ENCODE measurements around the gene TSFM. TPM values are rescaled to one million over a fixed set of nuclear protein-coding genes. Genes with fewer than 3 reads are reported as not detected.

The TSFM gene
- total and polyA plus RNA-seq, 2 of the 13 experiments (the other 11 are each of a cell fraction or from before 2014, with no cell fraction given) = 29.8 to 68.3 TPM

DNA sequence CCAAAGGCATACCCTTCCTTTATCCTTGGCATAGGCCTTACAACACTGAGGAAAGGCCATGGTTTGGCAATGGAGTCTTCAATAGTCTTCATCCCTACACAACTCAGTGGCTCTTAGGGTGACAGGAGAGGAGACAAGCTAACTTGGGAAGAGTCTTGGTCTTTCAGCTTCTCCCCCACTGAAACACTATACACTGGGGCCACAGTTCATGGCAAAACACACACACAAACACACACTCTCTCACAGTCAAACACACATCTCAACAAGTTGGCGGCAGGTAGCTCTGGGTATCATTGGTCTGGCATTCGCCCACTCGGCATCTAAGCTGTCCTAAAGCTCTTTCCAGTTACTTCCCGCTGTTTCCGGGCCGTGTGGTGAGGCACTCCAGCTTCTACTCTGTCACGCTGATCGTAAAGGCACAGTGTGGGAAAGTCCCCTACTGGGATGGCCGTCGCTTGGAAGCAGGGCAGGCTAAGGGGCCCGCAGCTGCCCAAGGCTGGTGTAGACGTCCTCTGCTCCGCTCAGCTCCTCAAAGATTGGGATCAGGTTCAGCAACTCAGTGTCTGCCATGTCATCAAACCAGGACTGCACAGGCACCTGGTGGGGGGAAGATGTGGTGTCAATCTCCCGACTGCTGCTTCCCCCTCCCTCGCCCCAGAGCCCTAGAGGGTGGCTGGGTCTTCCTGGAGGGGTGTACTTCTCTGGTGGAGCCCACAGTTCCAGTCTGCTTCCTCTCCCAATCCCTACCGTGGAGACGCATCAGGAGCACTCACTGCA lies 40.7 kb downstream of the TSFM start (continued):
- no peak for TF ChIP-seq SNAPC4 (CRISPR knock-in tag; IDR thresholded peaks at IDR 0.05)
- TF ChIP-seq TFAP4 (IDR thresholded peaks at IDR 0.05; ENCODE audit: borderline replicate concordance, low read depth) = no peak
- TF ChIP-seq, protein P1, sequence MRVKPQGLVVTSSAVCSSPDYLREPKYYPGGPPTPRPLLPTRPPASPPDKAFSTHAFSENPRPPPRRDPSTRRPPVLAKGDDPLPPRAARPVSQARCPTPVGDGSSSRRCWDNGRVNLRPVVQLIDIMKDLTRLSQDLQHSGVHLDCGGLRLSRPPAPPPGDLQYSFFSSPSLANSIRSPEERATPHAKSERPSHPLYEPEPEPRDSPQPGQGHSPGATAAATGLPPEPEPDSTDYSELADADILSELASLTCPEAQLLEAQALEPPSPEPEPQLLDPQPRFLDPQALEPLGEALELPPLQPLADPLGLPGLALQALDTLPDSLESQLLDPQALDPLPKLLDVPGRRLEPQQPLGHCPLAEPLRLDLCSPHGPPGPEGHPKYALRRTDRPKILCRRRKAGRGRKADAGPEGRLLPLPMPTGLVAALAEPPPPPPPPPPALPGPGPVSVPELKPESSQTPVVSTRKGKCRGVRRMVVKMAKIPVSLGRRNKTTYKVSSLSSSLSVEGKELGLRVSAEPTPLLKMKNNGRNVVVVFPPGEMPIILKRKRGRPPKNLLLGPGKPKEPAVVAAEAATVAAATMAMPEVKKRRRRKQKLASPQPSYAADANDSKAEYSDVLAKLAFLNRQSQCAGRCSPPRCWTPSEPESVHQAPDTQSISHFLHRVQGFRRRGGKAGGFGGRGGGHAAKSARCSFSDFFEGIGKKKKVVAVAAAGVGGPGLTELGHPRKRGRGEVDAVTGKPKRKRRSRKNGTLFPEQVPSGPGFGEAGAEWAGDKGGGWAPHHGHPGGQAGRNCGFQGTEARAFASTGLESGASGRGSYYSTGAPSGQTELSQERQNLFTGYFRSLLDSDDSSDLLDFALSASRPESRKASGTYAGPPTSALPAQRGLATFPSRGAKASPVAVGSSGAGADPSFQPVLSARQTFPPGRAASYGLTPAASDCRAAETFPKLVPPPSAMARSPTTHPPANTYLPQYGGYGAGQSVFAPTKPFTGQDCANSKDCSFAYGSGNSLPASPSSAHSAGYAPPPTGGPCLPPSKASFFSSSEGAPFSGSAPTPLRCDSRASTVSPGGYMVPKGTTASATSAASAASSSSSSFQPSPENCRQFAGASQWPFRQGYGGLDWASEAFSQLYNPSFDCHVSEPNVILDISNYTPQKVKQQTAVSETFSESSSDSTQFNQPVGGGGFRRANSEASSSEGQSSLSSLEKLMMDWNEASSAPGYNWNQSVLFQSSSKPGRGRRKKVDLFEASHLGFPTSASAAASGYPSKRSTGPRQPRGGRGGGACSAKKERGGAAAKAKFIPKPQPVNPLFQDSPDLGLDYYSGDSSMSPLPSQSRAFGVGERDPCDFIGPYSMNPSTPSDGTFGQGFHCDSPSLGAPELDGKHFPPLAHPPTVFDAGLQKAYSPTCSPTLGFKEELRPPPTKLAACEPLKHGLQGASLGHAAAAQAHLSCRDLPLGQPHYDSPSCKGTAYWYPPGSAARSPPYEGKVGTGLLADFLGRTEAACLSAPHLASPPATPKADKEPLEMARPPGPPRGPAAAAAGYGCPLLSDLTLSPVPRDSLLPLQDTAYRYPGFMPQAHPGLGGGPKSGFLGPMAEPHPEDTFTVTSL (CRISPR knock-in tag; IDR thresholded peaks at IDR 0.05; ENCODE audit: borderline replicate concordance) = no peak
- no peak for TF ChIP-seq ZNF639 (CRISPR knock-in tag; conservative IDR thresholded peaks at IDR 0.05)
- TF ChIP-seq TBX2 (CRISPR knock-in tag; IDR thresholded peaks at IDR 0.05; ENCODE audit: borderline replicate concordance) = no peak
- TF ChIP-seq, protein P2, sequence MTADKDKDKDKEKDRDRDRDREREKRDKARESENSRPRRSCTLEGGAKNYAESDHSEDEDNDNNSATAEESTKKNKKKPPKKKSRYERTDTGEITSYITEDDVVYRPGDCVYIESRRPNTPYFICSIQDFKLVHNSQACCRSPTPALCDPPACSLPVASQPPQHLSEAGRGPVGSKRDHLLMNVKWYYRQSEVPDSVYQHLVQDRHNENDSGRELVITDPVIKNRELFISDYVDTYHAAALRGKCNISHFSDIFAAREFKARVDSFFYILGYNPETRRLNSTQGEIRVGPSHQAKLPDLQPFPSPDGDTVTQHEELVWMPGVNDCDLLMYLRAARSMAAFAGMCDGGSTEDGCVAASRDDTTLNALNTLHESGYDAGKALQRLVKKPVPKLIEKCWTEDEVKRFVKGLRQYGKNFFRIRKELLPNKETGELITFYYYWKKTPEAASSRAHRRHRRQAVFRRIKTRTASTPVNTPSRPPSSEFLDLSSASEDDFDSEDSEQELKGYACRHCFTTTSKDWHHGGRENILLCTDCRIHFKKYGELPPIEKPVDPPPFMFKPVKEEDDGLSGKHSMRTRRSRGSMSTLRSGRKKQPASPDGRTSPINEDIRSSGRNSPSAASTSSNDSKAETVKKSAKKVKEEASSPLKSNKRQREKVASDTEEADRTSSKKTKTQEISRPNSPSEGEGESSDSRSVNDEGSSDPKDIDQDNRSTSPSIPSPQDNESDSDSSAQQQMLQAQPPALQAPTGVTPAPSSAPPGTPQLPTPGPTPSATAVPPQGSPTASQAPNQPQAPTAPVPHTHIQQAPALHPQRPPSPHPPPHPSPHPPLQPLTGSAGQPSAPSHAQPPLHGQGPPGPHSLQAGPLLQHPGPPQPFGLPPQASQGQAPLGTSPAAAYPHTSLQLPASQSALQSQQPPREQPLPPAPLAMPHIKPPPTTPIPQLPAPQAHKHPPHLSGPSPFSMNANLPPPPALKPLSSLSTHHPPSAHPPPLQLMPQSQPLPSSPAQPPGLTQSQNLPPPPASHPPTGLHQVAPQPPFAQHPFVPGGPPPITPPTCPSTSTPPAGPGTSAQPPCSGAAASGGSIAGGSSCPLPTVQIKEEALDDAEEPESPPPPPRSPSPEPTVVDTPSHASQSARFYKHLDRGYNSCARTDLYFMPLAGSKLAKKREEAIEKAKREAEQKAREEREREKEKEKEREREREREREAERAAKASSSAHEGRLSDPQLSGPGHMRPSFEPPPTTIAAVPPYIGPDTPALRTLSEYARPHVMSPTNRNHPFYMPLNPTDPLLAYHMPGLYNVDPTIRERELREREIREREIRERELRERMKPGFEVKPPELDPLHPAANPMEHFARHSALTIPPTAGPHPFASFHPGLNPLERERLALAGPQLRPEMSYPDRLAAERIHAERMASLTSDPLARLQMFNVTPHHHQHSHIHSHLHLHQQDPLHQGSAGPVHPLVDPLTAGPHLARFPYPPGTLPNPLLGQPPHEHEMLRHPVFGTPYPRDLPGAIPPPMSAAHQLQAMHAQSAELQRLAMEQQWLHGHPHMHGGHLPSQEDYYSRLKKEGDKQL (CRISPR knock-in tag; IDR thresholded peaks at IDR 0.05; ENCODE audit: low read depth) = no peak
- TF ChIP-seq, protein P3, sequence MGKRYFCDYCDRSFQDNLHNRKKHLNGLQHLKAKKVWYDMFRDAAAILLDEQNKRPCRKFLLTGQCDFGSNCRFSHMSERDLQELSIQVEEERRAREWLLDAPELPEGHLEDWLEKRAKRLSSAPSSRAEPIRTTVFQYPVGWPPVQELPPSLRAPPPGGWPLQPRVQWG (CRISPR knock-in tag; IDR thresholded peaks at IDR 0.05; ENCODE audit: borderline replicate concordance, low read depth) = no peak
